ENCODE data around the gene AK5.
"Not testable (repeated sequence)": the region's sequence is repeated elsewhere in the genome, so short reads cannot be mapped to it uniquely, and the experiment has no call there.

The AK5 gene

GRCh38 chr1:77287535-77287934 is 5.7 kb downstream of the AK5 start:
- DNase-seq (ENCODE audit: low read depth), result no peak

- DNase-seq (ENCODE audit: low read depth), result no peak
Measured at GRCh38 chr1:77288275-77288674, 6.5 kb downstream of the AK5 start.

GRCh38 chr1:77290576-77290975 is 8.8 kb downstream of the AK5 start:
- no peak for DNase-seq (ENCODE audit: low read depth)

- no peak for DNase-seq (ENCODE audit: low read depth)
Measured at GRCh38 chr1:77292551-77292950, 10.7 kb downstream of the AK5 start.

- no peak for DNase-seq (ENCODE audit: low read depth)
Measured at GRCh38 chr1:77300566-77300965, 18.7 kb downstream of the AK5 start.

GRCh38 chr1:77303387-77303786 is 21.6 kb downstream of the AK5 start:
- DNase-seq (ENCODE audit: low read depth), result no peak

- no peak for DNase-seq (ENCODE audit: low read depth)
Measured at GRCh38 chr1:77308889-77309621, 27.2 kb downstream of the AK5 start.

- no peak for DNase-seq (ENCODE audit: low read depth)
Measured at GRCh38 chr1:77310924-77311323, 29.1 kb downstream of the AK5 start.

GRCh38 chr1:77312364-77312763 is 30.5 kb downstream of the AK5 start:
- DNase-seq (ENCODE audit: low read depth), result not testable (repeated sequence)

GRCh38 chr1:77313491-77313890 is 31.7 kb downstream of the AK5 start:
- no peak for DNase-seq (ENCODE audit: low read depth)

GRCh38 chr1:77316006-77316405 is 34.2 kb downstream of the AK5 start:
- no peak for DNase-seq (ENCODE audit: low read depth)

- DNase-seq (ENCODE audit: low read depth), result no peak
Measured at GRCh38 chr1:77316966-77317365, 35.1 kb downstream of the AK5 start.

- no peak for DNase-seq (ENCODE audit: low read depth)
Measured at GRCh38 chr1:77319036-77319705, 37.4 kb downstream of the AK5 start.

GRCh38 chr1:77322061-77322900 is 40.5 kb downstream of the AK5 start:
- no peak for DNase-seq (ENCODE audit: low read depth)

- no peak for DNase-seq (ENCODE audit: low read depth)
Measured at GRCh38 chr1:77333501-77333900, 51.7 kb downstream of the AK5 start.

- no peak for DNase-seq (ENCODE audit: low read depth)
Measured at GRCh38 chr1:77336729-77337128, 54.9 kb downstream of the AK5 start.

- no peak for DNase-seq (ENCODE audit: low read depth)
Measured at GRCh38 chr1:77339326-77339725, 57.5 kb downstream of the AK5 start.

GRCh38 chr1:77341195-77341594 is 59.4 kb downstream of the AK5 start:
- no peak for DNase-seq (ENCODE audit: low read depth)

GRCh38 chr1:77342745-77343144 is 60.9 kb downstream of the AK5 start:
- DNase-seq (ENCODE audit: low read depth), result no peak

GRCh38 chr1:77347646-77348045 is 65.8 kb downstream of the AK5 start:
- no peak for DNase-seq (ENCODE audit: low read depth)

- DNase-seq (ENCODE audit: low read depth), result no peak
Measured at GRCh38 chr1:77348549-77348948, 66.7 kb downstream of the AK5 start.

- no peak for DNase-seq (ENCODE audit: low read depth)
Measured at GRCh38 chr1:77349275-77349674, 67.5 kb downstream of the AK5 start.

Data from stimulated activated CD8-positive, alpha-beta memory T cell treated with anti-CD3 and anti-CD28 coated beads, Interleukin-15, amount 100 ng/mL, for 1 hour (primary cell).